ENCODE measurements around the gene MRPL28. TPM values are rescaled to one million over a fixed set of nuclear protein-coding genes. Genes with fewer than 3 reads are reported as not detected.
"Not testable (repeated sequence)": the region's sequence is repeated elsewhere in the genome, so short reads cannot be mapped to it uniquely, and the experiment has no call there.

The MRPL28 gene
- total RNA-seq, 2 experiments from 2014 or later = 94.6 to 97.6 TPM

GRCh38 chr16:363766-364490 lies 6.4 kb downstream of the MRPL28 start:
- ChIA-PET POLR2A (no interaction called here), CTCF (interaction anchor here (0.9 kb wide), 1 partner anchor 257 kb away, joined by 3 read pairs; no protein-coding TSS in a partner anchor)

DNA sequence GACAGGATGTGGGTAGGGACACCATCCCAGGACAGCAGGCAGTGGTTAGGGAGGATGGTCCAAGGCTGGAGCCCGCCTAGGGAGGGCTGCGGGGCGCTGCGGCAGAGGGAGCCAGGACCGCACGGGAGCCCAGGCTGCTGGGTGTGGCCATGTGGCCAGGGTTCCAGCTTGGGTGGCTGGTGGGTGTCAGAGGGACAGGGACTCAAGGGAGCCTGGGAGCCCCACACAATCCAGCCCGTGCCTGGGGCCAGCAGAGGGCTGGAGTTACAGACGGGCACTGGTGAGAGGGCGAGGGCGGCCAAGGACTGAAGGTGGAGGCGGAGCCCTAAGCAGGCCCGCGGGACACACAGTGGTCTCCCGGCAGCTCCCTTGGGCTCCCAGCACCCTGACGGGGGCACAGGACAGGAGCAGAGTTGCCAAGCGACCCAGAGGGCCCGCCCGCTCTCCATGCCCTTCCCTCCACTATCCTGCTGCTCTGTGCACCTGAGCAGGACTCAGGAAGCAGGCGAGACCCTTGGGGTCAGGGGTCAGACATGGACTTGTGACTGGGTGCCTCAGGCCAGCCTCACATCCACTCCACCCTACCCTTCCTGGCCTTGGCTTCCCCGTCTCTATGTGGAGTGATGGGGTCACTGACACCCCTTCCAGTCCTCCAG lies 7.1 kb downstream of the MRPL28 start:
- POLR2A ChIA-PET = no interaction called here
- CTCF ChIA-PET = interaction anchor here (1.3 to 1.6 kb wide), 3 partner anchors 14 to 256 kb away, joined by 6 to 12 read pairs (median 9); no protein-coding TSS in a partner anchor

GRCh38 chr16:362702-362999 lies 7.7 kb downstream of the MRPL28 start:
- POLR2A ChIA-PET = not testable (repeated sequence)
- CTCF ChIA-PET = interaction anchor here (0.8 to 2.4 kb wide), 12 partner anchors 13 to 297 kb away, joined by 3 to 12 read pairs (median 6); partner anchors contain the start of genes FAM234A, HBQ1, LUC7L and PGAP6

DNA sequence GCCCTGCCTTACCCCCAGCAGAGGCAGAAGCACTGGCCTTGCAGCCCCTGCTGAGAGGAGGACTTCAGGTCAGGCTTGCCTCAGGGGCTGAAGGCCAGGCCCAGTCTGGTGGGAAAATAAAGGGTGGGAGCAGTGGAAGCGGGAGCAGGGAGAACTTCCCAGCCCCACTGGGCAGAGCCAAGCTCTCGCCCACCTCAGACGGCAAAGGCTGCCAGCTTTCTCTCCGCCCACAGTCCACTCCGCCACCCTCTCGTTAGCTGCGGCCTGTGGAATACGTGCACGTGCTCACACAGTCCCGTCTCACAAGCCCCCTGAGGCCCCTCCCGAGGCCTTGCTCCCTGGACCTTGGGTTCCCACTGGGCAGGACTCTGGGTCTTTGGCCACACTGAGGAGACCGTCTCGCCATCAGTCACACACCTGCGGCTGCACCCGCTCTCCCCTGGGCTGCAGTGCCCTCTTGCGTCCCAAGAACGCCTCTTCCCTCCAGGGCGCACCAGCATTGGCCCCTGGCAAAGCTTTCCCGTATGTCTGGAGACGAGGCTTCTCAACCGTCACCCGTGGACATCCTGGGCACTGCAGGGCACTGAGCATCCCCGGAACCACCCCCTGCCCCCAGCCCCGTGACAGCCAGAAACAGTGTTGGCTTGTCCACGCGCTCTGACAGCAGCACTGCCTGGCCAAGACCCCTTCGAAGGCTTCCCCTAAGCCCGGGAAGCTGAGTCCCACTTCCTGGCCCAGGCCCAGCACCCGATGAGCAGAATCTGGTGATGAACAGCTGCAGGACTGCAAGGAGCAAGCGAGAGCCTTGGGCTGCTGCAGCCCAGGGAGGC lies 8.3 kb downstream of the MRPL28 start:
- CTCF ChIA-PET = interaction anchor here (0.6 to 2.4 kb wide), 18 partner anchors 12 to 296 kb away, joined by 3 to 12 read pairs (median 4); partner anchors contain the start of genes FAM234A, HBQ1, LUC7L and PGAP6
- POLR2A ChIA-PET = no interaction called here

GRCh38 chr16:361341-361871 lies 8.9 kb downstream of the MRPL28 start:
- ChIA-PET CTCF (interaction anchor here (0.6 to 2.4 kb wide), 14 partner anchors 33 to 295 kb away, joined by 3 to 12 read pairs (median 4); partner anchors contain the start of genes FAM234A and LUC7L), POLR2A (no interaction called here)

- ChIA-PET POLR2A (no interaction called here), CTCF (interaction anchor here (1.0 to 2.4 kb wide), 5 partner anchors 126 to 254 kb away, joined by 3 to 11 read pairs (median 4); partner anchors contain the start of gene FAM234A)
Measured at GRCh38 chr16:360698-361336, 9.5 kb downstream of the MRPL28 start.

GRCh38 chr16:359871-360697 lies 10.3 kb downstream of the MRPL28 start:
- CTCF ChIA-PET = interaction anchor here (1.0 to 2.4 kb wide), 2 partner anchors 125 to 253 kb away, joined by 4 to 7 read pairs; partner anchors contain the start of gene FAM234A
- POLR2A ChIA-PET = no interaction called here

DNA sequence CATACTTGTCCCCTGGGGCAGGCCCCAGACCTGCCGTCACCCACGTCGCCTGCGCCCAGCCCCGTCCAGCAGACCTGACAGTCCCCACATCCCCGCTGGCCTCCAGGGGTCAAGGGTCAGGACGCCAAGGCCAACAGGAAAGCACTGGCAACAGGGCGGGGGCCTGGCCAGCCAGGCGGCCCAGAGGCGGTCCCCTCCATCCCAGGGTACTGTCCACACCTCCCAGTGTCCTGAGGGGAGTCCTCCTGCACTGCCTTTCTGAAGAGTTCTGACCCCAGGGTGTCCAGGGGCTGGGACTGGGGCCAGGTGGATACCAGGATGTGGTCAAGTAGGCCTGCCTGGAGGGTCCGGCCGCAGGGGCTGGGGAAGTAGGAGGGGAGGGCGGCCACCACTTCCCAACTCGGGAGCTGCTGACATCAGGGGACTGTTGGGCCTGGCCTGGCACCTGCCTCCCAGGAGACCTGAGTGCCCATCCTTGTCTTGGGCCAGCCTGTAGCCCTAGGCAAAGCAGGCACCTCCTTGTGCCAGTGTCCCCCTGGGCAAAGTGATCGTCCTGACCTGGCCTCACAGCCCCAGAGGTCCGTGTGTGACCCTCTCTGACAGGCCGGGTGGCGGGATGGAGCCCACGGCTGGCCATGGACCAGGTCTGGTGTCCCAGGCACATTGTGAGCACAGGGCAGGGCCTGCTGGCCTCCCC lies 11.1 kb downstream of the MRPL28 start:
- ChIA-PET CTCF (interaction anchor here (0.8 kb wide), 1 partner anchor 133 kb away, joined by 3 read pairs; no protein-coding TSS in a partner anchor), POLR2A (interaction anchor here (0.8 kb wide), 1 partner anchor 14 kb away, joined by 7 read pairs; no protein-coding TSS in a partner anchor)

DNA sequence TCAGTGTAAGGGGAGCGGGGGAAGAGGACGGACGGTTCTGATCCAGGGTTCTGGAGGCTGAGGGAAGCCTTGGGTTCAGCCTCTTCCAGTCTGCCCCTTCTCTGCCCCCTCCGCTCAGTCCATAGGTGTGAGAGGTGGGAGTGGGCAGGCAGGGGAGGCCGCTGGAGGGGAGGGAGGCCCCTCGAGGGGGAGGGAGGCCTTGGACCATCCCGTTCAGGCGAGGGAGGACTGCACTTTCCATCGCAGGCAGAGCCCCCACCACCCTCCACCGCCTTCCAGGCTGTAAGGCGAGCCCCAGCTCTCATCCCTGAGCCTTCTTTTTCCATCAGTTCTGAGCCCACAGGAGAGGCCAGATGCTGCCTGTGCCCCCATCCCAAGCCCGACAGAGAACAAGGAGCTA lies 13.6 kb downstream of the MRPL28 start:
- ChIA-PET CTCF (interaction anchor here (1.2 kb wide), 1 partner anchor 175 kb away, joined by 3 read pairs; no protein-coding TSS in a partner anchor), POLR2A (no interaction called here)

DNA sequence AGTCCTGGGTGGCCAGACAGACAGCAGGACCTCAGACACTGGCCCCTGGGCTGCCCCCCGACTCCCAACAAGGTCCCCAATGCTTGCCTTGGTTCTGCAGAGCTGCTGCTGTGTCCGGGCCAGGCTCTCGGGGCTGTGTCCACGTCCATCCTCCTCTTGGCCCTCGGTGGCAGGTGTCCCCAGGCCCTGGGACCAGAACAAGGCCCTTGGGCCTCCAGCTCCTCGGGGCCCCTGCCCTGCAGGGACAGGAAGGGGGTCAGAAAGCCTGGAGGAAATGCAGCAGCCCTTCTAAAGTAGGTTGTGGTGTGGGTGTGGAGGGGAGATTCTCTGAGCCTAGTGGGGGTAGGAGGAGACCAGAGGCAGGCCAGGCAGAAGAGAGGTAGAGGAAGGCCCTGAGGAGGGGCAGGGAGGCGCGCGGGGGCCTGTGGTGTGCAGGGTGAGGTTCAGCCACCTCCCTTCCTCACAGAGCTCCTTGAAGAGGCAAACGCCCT lies 15.3 kb downstream of the MRPL28 start:
- CTCF ChIA-PET = interaction anchor here (0.6 to 2.3 kb wide), 3 partner anchors 16 to 237 kb away, joined by 4 to 7 read pairs (median 7); partner anchors contain the start of gene MRPL28
- POLR2A ChIA-PET = interaction anchor here (1.2 kb wide), 1 partner anchor 120 kb away, joined by 4 read pairs; the partner anchor contains the start of gene FAM234A

GRCh38 chr16:354291-354881 lies 16.0 kb downstream of the MRPL28 start:
- ChIA-PET POLR2A (interaction anchor here (1.2 kb wide), 1 partner anchor 120 kb away, joined by 4 read pairs; the partner anchor contains the start of gene FAM234A), CTCF (interaction anchor here (1.7 to 2.3 kb wide), 2 partner anchors 17 to 237 kb away, joined by 7 read pairs; partner anchors contain the start of gene MRPL28)

GRCh38 chr16:353404-354290 lies 16.7 kb downstream of the MRPL28 start:
- CTCF ChIA-PET = interaction anchor here (1.7 to 2.3 kb wide), 2 partner anchors 17 to 236 kb away, joined by 7 read pairs; partner anchors contain the start of gene MRPL28
- POLR2A ChIA-PET = interaction anchor here (1.0 to 2.8 kb wide), 2 partner anchors 15 to 119 kb away, joined by 3 to 18 read pairs; partner anchors contain the start of gene FAM234A

GRCh38 chr16:352547-353403 lies 17.6 kb downstream of the MRPL28 start, which contains the start of gene AXIN1:
TSS of gene AXIN1 (minus strand) at chr16:352723. CDS start at chr16:347025, 5,698 bp downstream.
- POLR2A ChIA-PET = interaction anchor here (1.0 to 2.8 kb wide), 2 partner anchors 16 to 118 kb away, joined by 3 to 18 read pairs; partner anchors contain the start of gene FAM234A
- CTCF ChIA-PET = no interaction called here
